Measurements from ENCODE around the gene LELP1.

DNA sequence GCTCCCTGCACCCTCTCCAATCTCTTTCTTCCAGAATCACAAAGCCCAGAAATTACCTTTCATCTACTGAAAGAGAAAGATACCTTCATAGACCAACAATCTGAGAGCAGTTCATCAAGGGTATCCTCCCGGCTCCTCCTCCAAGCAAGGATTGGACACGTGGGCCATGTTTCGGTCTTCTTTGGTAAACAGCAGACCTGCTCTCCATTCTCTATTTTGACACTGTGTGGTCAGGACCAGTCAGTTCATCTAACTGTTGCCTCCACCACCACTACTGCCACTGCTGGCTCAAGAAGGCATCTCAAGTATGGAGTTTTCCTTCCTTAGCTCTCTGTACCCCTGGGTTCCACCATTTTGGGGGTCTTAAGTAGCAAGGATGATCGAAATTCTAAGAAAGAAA is 8.0 kb upstream of the LELP1 start:
- TF ChIP-seq, protein P1, sequence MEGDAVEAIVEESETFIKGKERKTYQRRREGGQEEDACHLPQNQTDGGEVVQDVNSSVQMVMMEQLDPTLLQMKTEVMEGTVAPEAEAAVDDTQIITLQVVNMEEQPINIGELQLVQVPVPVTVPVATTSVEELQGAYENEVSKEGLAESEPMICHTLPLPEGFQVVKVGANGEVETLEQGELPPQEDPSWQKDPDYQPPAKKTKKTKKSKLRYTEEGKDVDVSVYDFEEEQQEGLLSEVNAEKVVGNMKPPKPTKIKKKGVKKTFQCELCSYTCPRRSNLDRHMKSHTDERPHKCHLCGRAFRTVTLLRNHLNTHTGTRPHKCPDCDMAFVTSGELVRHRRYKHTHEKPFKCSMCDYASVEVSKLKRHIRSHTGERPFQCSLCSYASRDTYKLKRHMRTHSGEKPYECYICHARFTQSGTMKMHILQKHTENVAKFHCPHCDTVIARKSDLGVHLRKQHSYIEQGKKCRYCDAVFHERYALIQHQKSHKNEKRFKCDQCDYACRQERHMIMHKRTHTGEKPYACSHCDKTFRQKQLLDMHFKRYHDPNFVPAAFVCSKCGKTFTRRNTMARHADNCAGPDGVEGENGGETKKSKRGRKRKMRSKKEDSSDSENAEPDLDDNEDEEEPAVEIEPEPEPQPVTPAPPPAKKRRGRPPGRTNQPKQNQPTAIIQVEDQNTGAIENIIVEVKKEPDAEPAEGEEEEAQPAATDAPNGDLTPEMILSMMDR (IDR thresholded peaks at IDR 0.05 in 8 of 11, conservative IDR thresholded peaks at IDR 0.05 in 3 of 11): no peak
- TF ChIP-seq POLR2AphosphoS5 (IDR thresholded peaks at IDR 0.05): no peak
- TF ChIP-seq POLR2A (IDR thresholded peaks at IDR 0.05): no peak
